Measurements from ENCODE around the gene PDE6H.

- TF ChIP-seq EZH2 (IDR thresholded peaks at IDR 0.05; ENCODE audit: borderline replicate concordance, low read depth, low read length, severe bottlenecking): no peak
- TF ChIP-seq POLR2AphosphoS5 (IDR thresholded peaks at IDR 0.05; ENCODE audit: insufficient read depth, low read depth, low read length): no peak
- TF ChIP-seq, protein P1, sequence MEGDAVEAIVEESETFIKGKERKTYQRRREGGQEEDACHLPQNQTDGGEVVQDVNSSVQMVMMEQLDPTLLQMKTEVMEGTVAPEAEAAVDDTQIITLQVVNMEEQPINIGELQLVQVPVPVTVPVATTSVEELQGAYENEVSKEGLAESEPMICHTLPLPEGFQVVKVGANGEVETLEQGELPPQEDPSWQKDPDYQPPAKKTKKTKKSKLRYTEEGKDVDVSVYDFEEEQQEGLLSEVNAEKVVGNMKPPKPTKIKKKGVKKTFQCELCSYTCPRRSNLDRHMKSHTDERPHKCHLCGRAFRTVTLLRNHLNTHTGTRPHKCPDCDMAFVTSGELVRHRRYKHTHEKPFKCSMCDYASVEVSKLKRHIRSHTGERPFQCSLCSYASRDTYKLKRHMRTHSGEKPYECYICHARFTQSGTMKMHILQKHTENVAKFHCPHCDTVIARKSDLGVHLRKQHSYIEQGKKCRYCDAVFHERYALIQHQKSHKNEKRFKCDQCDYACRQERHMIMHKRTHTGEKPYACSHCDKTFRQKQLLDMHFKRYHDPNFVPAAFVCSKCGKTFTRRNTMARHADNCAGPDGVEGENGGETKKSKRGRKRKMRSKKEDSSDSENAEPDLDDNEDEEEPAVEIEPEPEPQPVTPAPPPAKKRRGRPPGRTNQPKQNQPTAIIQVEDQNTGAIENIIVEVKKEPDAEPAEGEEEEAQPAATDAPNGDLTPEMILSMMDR (IDR thresholded peaks at IDR 0.05; ENCODE audit: extremely low read depth in 1 of 2, insufficient read depth in 1 of 2, low read depth in 1 of 2, low read length in 2 of 2): no peak
- TF ChIP-seq POLR2A (IDR thresholded peaks at IDR 0.05; ENCODE audit: low read depth, low read length): no peak
- TF ChIP-seq MYC (IDR thresholded peaks at IDR 0.05; ENCODE audit: low read depth, low read length): no peak
- TF ChIP-seq GATA2 (IDR thresholded peaks at IDR 0.05; ENCODE audit: insufficient read depth, insufficient read length, low read depth, low read length): no peak
- no peak for TF ChIP-seq JUN (IDR thresholded peaks at IDR 0.05; ENCODE audit: borderline replicate concordance, insufficient read depth, insufficient read length, low read depth)
- TF ChIP-seq, protein P2, sequence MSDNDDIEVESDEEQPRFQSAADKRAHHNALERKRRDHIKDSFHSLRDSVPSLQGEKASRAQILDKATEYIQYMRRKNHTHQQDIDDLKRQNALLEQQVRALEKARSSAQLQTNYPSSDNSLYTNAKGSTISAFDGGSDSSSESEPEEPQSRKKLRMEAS (IDR thresholded peaks at IDR 0.05; ENCODE audit: insufficient read depth, insufficient read length): no peak
- no peak for TF ChIP-seq FOS (IDR thresholded peaks at IDR 0.05; ENCODE audit: borderline replicate concordance, insufficient read depth, low read length)
Observed at GRCh38 chr12:14958361-14959125, 14.3 kb upstream of the PDE6H start.
